NCI-H2196 (cell line): ENCODE data around the gene LINS1.
A peak's percentile ranks its signal among the peaks of the same experiment; 100 is the strongest.
"Not testable (repeated sequence)": the region's sequence is repeated elsewhere in the genome, so short reads cannot be mapped to it uniquely, and the experiment has no call there.

Source experiments
- DNase-seq: peaks from one replicate; lab custom pipeline; 2025; ENCODE audit not compliant: unreplicated experiment; lab: John Stamatoyannopoulos, UW

The LINS1 gene

GRCh38 chr15:100602823-100603393 is 924 bp upstream of the LINS1 start:
- DNase-seq = peak; percentile 6

DNA sequence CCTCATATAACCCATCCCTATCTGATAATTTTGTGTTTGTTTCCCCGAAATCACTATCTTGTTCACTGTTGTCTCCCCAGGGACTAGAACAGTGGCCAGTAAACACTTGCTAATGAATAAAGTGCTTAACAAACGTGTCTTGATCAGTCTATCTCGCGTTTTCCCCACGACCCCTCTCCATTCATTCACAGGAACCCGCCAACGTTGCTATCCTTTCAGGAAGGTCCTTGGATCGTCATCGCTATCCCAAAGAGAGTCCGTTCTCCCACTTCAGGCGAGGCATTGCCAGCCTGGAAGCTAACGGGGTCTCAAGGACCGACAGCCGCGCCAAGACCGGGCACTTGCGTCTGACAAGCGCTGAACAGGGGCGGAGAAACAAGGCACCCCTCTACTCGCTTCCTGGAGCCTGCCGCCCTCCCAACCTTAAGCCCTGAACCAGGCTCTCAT is 344 bp downstream of the LINS1 start:
- DNase-seq = no peak

DNA sequence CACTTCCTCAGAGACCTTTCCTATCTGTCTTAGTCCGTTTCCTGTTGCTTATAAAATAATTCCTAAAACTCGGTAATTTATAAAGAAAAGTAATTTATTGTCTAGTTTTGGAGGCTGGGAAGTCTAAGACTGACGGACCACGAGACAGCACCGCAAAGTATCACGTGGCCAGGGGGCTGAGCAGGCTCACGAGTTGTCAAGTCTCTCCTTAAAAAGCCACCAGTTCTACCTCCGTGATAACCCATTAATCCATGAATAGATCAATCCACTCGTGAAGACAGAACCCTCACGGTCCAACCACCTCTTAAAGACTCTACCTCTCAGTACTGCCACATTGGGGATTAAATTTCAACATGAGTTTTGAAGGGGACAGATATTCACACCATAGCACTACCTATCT is 821 bp downstream of the LINS1 start:
- DNase-seq = no peak

GRCh38 chr15:100598655-100599054 is 3.3 kb downstream of the LINS1 start:
- DNase-seq = no peak

GRCh38 chr15:100597862-100598261 is 4.1 kb downstream of the LINS1 start:
- no peak for DNase-seq

- DNase-seq = no peak
Observed at GRCh38 chr15:100596792-100597191, 5.2 kb downstream of the LINS1 start.

- no peak for DNase-seq
Observed at GRCh38 chr15:100595964-100596363, 6.0 kb downstream of the LINS1 start.

DNA sequence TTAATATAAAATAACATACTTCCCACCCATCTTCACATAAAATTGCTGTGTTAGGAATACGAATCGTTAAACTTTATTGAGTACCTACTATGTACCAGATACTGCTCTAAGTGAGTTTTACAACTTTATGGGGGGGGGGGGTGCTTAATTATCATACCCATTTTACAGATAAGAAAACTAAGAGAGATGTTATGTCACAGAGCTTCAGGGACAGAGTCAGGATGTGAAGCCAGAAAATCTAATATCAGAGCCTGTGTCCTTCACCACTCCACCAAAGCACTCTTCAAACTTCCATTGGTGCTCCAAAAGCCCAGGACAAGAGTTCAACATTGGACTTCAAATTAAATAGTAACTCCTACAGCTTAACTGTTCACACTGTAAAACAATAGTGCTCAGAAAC is 8.6 kb downstream of the LINS1 start:
- no peak for DNase-seq

DNA sequence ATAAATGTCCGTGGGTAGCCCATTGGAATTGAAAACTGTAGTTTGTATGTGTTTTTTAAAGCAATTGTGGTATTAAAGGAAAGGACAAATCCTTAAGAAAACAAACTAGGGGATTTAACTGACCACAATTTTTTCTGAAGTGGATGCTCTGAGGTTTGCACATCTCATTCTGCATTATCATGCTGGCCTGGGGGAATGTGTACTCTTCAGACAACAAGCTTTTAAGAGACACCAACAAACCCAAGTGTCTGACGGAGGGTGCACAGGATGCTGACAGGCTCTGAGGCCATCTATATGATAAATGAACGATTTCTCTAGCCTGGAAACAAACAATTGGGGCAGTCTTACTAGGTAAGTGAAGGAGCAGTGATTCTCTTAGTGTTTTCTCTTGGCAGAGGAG is 9.1 kb downstream of the LINS1 start:
- DNase-seq = no peak

DNA sequence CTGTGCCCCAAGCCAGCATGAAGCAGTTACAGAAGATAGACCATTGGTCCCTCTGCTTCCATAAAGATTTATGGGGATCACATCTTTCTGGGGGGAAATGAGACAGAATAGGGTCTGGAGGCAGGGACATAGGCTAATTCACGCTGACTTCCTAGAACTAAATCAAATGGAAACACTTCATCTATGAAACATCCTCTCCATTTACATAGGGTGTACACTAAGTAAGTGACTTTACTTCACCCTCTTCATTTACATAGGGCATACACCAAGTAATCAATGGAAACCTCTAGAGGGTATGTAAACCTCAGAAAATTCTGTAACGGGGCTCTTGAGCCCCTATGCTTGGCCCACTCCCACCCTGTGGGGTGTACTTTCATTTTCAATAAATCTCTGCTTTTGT is 10.1 kb downstream of the LINS1 start:
- no peak for DNase-seq

GRCh38 chr15:100591163-100591562 is 10.8 kb downstream of the LINS1 start:
- DNase-seq = not testable (repeated sequence)

- DNase-seq = no peak
Observed at GRCh38 chr15:100588638-100589242, 13.2 kb downstream of the LINS1 start.

DNA sequence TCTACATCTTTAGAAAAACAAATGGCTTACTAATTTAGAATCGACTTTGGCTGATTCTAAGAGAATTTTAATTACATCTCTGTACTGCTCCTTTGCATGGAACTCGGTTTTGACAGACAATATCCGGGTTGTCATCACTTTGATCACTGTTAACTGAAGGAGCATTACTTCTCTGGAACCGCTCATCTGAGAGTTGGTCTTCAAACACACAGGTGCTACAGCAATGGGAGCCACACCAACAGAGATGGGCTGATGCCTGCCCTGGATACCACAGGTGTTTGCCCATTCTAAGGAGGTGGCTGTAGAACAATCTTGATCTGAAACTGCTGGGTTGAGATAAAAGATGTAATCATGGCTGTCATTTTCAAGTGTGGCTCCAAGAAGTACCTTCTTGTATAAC is 21.6 kb downstream of the LINS1 start:
- DNase-seq = no peak

DNA sequence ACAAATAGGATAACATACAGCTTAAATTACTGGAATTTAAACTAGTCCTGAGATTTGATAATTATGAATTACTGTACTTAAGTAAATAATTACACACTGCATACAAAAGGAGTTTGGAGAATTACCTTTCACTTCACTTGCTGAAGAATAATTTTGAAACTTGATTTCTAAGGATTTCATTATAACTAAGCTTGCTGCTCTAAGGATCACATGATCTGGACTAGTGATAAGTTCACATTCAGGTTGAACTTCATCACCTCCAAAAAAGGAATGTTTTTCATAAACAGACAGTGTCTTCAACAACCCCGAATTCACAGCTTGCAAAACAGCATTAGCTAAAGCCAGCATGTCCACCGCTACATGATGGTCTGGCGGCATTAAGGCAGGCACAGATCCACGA is 28.5 kb downstream of the LINS1 start:
- no peak for DNase-seq

DNA sequence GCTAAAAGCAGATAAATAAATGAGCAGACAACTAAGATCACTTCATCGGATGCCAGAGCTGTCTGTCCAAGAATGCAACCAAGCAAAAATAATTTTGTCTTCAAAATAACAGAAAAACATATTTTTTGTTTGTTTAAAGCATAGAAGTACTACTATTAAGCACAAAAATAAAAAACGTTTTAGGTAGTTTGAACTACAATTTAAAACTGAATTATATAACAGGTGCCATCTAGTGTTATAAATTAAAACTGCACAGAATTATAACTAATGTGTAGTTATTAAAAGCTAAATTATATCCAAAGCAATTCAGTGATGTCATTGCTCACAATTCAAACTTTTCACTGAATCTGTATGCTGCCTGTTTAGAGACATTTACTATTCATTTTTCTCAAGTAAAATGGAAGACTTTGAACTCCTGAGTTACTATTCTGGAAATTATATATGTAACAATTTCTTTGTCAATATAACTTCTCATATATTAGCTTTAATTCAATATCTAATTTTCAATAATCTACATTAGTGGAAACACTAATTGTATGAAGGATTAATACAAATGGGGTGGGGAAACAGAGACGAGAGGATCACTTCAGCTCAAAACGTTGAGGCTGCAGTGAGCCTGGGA is 29.5 kb downstream of the LINS1 start:
- peak; percentile 10 for DNase-seq

DNA sequence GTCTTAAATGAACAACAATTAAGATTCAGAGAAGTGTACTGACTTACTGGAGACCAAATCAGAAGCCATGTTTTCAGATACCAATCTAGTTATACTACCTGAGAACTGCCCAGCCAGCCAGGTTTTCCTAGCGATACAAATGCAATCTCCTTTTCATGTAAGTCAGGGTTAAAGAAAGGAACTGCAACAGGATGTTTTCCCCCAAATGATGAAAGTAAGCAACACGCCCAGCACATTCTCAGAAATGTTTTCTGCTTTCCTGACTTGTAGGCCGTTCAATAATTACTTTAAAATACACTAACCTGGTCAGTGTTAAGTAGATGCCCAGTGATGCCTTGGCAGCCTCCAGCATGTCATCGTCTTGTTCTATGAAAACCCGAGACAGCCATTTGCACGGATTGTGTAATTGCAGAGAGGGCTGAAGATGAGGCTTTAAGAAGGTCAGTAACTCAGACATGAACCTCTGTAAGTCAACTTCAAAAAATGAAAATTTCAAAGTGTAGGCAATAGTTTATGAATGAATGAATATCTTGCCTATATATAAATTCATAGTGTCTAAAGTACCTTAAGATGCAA is 30.3 kb downstream of the LINS1 start:
- no peak for DNase-seq

DNA sequence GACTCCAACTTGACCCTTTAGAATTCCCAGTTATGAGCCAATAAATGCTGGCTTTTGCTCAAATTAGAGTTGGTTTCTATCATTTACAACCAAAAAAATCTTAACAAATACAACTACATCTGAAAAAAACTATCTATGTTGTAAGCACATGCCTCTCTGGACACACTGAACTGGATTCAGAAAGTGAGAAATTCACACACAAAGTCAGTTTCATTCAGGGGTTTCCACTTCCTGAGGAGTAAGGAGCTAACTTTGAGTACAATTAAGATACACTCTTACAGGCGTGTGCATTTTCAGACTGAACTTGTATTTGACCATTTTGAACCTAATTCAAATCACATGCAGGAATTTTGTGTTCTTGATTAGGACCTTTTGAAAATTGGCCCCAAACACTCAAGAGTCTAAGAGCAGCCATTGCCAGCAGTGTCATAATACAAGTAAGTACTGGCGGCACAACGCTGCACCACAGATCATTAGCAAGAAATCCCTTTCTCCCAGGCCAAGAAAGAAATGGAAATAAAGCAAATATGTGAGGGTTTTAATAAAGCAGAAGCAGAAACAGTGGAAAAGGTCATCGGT is 31.2 kb downstream of the LINS1 start:
- DNase-seq = no peak

DNA sequence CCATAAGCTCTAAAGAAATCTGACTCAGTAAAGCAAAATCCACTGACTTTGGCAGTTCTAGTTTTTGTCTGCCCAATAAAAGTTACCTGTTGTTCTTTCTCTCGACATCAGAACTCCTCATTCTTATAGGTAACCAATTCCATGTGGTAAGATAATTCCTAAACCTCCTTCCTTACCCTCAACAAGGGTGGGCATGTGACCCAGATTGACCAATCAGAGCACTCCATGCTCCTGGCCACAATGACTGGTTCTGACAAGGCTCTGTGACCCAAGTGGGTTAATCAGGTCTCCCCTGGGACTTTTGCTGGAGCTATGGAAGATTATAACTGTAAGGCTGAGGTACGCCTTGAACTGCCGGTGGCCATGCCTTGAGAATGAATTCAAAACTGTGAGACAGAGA is 31.7 kb downstream of the LINS1 start:
- DNase-seq = no peak

DNA sequence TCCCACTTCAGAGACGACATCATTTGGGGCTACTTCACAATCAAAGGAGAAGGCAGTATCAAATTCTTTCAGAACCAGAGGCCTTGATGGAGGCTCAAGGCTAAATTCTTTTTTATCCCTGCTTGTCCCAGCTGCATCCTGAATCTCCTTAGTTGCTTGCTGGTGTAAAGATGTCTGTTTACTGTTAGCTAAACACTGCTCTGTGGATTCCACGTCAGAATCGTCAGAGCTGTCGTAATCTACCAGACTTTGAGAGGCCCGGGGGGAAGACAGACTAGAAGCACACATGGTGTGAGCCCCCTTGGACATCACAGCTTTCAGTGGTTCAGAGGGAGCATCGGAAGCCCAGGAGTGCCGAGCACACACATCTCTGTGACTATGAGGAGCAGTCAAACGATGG is 32.6 kb downstream of the LINS1 start:
- DNase-seq = no peak

GRCh38 chr15:100566850-100567628 is 34.9 kb downstream of the LINS1 start:
- DNase-seq = no peak

GRCh38 chr15:100565591-100565990 is 36.4 kb downstream of the LINS1 start:
- no peak for DNase-seq
